ENCODE data around the gene MAPK10.

GRCh38 chr4:86152454-86152853, 207.4 kb downstream of the MAPK10 start:
- TF ChIP-seq CTCF (conservative IDR thresholded peaks at IDR 0.05; ENCODE audit: low read length) (no peak), EZH2phosphoT487 (IDR thresholded peaks at IDR 0.05; ENCODE audit: borderline replicate concordance) (no peak)

Measured in Loucy (cell line).